ENCODE data around the gene ESPN.

DNA sequence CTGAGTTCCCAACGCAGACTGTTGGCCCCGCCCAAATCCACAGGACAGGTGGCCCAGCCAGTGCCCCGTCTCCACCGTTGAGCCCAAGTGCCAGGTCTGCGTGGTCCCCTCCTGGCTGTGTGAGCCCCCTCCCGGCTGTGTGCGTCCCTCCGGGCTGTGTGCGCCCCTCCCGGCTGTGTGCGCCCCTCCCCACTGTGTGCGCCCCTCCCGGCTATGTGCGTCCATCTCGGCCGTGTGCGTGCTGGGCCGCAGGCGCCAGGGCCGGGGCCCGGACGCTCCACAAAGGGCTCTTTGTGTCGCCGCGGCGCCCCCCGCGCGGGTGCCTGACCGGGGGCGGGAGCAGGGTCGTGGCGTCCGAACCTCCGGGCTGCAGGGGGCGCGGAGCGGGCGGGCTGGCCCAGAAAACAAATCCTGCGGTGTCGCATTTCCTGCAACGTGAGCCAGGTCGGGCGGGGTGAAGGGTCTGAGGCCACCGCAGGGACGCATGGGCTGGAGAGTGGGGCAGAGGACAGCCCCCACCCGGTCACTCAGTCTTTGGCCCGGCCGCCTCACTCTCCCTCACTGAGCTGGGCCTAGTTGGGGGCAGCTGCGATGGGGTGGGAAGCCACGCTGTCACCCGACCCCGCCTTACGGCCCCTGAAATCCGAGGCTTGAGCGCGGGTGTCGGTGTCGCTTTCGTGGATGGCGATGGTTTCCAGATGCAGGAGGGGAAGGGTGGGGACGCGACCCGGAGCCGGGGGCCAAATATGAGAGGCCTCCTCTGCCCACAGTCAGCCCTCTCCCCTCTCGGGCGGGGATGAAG is 22.6 kb downstream of the ESPN start:
- TF ChIP-seq, protein P1, sequence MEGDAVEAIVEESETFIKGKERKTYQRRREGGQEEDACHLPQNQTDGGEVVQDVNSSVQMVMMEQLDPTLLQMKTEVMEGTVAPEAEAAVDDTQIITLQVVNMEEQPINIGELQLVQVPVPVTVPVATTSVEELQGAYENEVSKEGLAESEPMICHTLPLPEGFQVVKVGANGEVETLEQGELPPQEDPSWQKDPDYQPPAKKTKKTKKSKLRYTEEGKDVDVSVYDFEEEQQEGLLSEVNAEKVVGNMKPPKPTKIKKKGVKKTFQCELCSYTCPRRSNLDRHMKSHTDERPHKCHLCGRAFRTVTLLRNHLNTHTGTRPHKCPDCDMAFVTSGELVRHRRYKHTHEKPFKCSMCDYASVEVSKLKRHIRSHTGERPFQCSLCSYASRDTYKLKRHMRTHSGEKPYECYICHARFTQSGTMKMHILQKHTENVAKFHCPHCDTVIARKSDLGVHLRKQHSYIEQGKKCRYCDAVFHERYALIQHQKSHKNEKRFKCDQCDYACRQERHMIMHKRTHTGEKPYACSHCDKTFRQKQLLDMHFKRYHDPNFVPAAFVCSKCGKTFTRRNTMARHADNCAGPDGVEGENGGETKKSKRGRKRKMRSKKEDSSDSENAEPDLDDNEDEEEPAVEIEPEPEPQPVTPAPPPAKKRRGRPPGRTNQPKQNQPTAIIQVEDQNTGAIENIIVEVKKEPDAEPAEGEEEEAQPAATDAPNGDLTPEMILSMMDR (IDR thresholded peaks at IDR 0.05), result no peak
- TF ChIP-seq POLR2AphosphoS5 (IDR thresholded peaks at IDR 0.05), result no peak

Measured in gastroesophageal sphincter (tissue), 3 donors.